Raji (cell line): ENCODE data around the gene GNAT1.

Experiments used
- POLR2A ChIP-seq: IDR thresholded peaks from 2 replicates; pipeline ENCODE4 v1.6.1; 2011; ENCODE audit warnings: low read depth, low read length, control low read depth; ENCODE audit not compliant: insufficient read depth

Gene GNAT1

GRCh38 chr3:50184242-50184978 is 7.0 kb upstream of the GNAT1 start:
- TF ChIP-seq POLR2A = no peak

GRCh38 chr3:50185230-50185629 is 6.2 kb upstream of the GNAT1 start:
- no peak for TF ChIP-seq POLR2A

GRCh38 chr3:50186096-50186495 is 5.3 kb upstream of the GNAT1 start:
- no peak for TF ChIP-seq POLR2A

GRCh38 chr3:50187750-50188149 is 3.7 kb upstream of the GNAT1 start:
- no peak for TF ChIP-seq POLR2A

- TF ChIP-seq POLR2A = no peak
Measured at GRCh38 chr3:50189274-50189673, 2.1 kb upstream of the GNAT1 start.

GRCh38 chr3:50189989-50190388 is 1.4 kb upstream of the GNAT1 start:
- no peak for TF ChIP-seq POLR2A

- no peak for TF ChIP-seq POLR2A
Measured at GRCh38 chr3:50192124-50192523, 714 bp downstream of the GNAT1 start.

GRCh38 chr3:50192689-50193141 is 1.3 kb downstream of the GNAT1 start:
- TF ChIP-seq POLR2A = no peak

GRCh38 chr3:50193286-50193685 is 1.9 kb downstream of the GNAT1 start:
- TF ChIP-seq POLR2A = no peak

GRCh38 chr3:50193746-50194127 is 2.3 kb downstream of the GNAT1 start:
- TF ChIP-seq POLR2A = no peak

GRCh38 chr3:50194128-50194902 is 2.9 kb downstream of the GNAT1 start:
- TF ChIP-seq POLR2A = no peak

- no peak for TF ChIP-seq POLR2A
Measured at GRCh38 chr3:50194903-50195500, 3.6 kb downstream of the GNAT1 start.

- TF ChIP-seq POLR2A = no peak
Measured at GRCh38 chr3:50195501-50196252, 4.3 kb downstream of the GNAT1 start.

- no peak for TF ChIP-seq POLR2A
Measured at GRCh38 chr3:50196253-50196801, 4.9 kb downstream of the GNAT1 start.
